ENCODE data around the gene CXCL17.

CXCL17 gene

GRCh38 chr19:42411581-42412178, 31.1 kb downstream of the CXCL17 start:
- no peak for TF ChIP-seq CTCF (IDR thresholded peaks at IDR 0.05; ENCODE audit: low read depth, low read length)
- H3K9me3 ChIP-seq (ENCODE audit: severe bottlenecking): no peaks in the 10 kb centered on the region
- H3K27ac ChIP-seq: no peak overlapping the region
- DNase-seq: no peak
- no peaks in the 10 kb centered on the region for H3K36me3 ChIP-seq
- no peaks in the 10 kb centered on the region for H3K27me3 ChIP-seq (ENCODE audit: insufficient read depth, low read depth, severe bottlenecking)
- no peak overlapping the region for H3K4me3 ChIP-seq (ENCODE audit: low read depth, low read length)

DNA sequence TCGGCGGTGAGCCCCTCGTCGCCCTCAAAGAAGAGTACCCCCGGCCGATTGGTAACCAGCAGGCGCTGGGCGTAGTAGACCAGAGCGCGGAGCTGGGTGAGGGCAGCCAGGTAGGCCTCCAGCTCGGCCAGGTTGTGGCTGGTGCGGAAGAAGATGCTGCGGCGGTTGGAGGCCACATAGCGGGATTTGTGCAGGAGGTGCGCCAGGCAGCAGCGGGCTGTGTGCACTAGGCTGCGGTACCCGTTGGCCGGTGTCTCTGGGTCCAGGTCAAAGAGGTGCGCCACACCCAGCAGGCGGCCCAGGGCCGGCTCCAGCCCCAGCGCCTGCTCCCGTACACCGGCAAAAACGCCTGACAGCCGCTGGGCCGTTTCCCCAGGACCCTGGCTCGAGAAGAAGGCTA, 32.4 kb downstream of the CXCL17 start:
- Histone ChIP-seq H3K4me3 (ENCODE audit: low read depth, low read length) (no peak overlapping the region), H3K9me3 (ENCODE audit: severe bottlenecking) (no peaks in the 10 kb centered on the region), H3K27ac (no peak overlapping the region), H3K36me3 (no peaks in the 10 kb centered on the region), H3K27me3 (ENCODE audit: insufficient read depth, low read depth, severe bottlenecking) (no peaks in the 10 kb centered on the region)
- no peak for TF ChIP-seq CTCF (IDR thresholded peaks at IDR 0.05; ENCODE audit: low read depth, low read length)
- DNase-seq: no peak

DNA sequence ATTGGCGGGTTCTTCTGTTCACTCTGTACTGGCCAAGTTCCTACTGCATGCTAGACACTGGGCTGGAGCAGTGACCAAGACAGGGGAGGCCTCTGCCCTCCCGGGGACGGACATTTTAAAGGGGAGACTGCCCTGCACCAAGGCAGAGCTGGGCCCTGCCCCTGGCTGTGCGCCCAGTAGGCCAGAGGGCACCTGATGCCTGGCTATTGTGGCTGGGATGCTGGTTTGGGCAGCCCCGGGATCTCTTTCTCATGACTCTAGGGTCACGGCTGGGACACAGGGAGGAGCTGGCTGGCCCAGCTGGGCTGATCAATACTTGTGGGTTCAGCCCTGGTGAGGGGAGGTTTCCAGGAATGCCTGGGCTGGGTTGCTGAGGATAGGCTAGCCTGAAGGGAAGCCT, 33.3 kb downstream of the CXCL17 start:
- Histone ChIP-seq H3K36me3 (no peaks in the 10 kb centered on the region), H3K27ac (no peak overlapping the region), H3K4me3 (ENCODE audit: low read depth, low read length) (no peak overlapping the region), H3K9me3 (ENCODE audit: severe bottlenecking) (no peaks in the 10 kb centered on the region), H3K27me3 (ENCODE audit: insufficient read depth, low read depth, severe bottlenecking) (no peaks in the 10 kb centered on the region)
- DNase-seq: no peak
- TF ChIP-seq CTCF (IDR thresholded peaks at IDR 0.05; ENCODE audit: low read depth, low read length): no peak

DNA sequence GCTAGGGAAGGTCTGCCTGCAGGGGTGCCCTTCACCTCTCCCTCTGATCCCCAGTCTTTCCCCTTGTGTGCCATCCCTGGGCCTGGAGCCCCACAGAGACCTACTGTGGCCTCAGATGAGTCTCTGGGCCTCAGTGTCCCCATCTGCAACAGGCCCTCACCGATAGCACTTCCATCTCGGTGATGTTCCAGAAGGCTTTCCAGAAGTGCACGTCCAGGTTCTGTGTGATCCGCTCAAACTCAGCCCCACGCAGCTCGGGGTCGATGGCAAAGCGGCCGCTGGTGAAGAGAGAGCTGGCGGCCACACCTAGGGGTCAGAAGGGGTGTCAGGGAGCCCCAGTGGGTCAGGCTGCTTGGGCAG, 35.0 kb downstream of the CXCL17 start:
- H3K9me3 ChIP-seq (ENCODE audit: severe bottlenecking): no peaks in the 10 kb centered on the region
- H3K36me3 ChIP-seq: no peaks in the 10 kb centered on the region
- no peak overlapping the region for H3K4me3 ChIP-seq (ENCODE audit: low read depth, low read length)
- TF ChIP-seq CTCF (IDR thresholded peaks at IDR 0.05; ENCODE audit: low read depth, low read length): no peak
- no peak overlapping the region for H3K27ac ChIP-seq
- no peak for DNase-seq
- no peaks in the 10 kb centered on the region for H3K27me3 ChIP-seq (ENCODE audit: insufficient read depth, low read depth, severe bottlenecking)

GRCh38 chr19:42407085-42407815, 35.5 kb downstream of the CXCL17 start:
- H3K36me3 ChIP-seq: no peaks in the 10 kb centered on the region
- H3K27ac ChIP-seq: no peak overlapping the region
- no peaks in the 10 kb centered on the region for H3K27me3 ChIP-seq (ENCODE audit: insufficient read depth, low read depth, severe bottlenecking)
- no peaks in the 10 kb centered on the region for H3K9me3 ChIP-seq (ENCODE audit: severe bottlenecking)
- H3K4me3 ChIP-seq (ENCODE audit: low read depth, low read length): no peak overlapping the region
- DNase-seq: no peak
- no peak for TF ChIP-seq CTCF (IDR thresholded peaks at IDR 0.05; ENCODE audit: low read depth, low read length)

- Histone ChIP-seq H3K4me3 (ENCODE audit: low read depth, low read length) (no peak overlapping the region), H3K9me3 (ENCODE audit: severe bottlenecking) (no peaks in the 10 kb centered on the region), H3K27ac (no peak overlapping the region), H3K27me3 (ENCODE audit: insufficient read depth, low read depth, severe bottlenecking) (no peaks in the 10 kb centered on the region), H3K36me3 (no peaks in the 10 kb centered on the region)
- DNase-seq: no peak
- no peak for TF ChIP-seq CTCF (IDR thresholded peaks at IDR 0.05; ENCODE audit: low read depth, low read length)
Observed at GRCh38 chr19:42406111-42406510, 36.6 kb downstream of the CXCL17 start.
